Measurements from ENCODE around the gene PRR23E.

The PRR23E gene

DNA sequence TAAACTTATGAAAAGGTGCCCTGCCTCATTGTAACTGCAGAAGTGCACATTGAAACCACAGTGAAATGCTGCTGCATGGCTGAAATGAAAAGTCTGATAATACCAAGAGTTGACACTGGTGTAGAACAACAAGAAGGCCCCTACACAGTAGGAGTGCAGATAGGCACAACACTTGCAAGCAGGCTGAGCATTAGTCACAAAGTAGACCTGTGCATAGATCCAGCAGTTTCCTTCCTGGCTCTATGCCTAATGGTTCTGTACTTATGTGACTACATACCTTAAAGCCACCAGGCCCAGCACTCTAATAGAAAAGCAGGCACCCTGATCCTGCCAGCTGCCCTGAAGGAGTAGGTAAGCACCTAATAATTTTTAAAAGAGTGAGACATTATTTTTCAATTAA is 41.8 kb downstream of the PRR23E start:
- no peak for DNase-seq

DNA sequence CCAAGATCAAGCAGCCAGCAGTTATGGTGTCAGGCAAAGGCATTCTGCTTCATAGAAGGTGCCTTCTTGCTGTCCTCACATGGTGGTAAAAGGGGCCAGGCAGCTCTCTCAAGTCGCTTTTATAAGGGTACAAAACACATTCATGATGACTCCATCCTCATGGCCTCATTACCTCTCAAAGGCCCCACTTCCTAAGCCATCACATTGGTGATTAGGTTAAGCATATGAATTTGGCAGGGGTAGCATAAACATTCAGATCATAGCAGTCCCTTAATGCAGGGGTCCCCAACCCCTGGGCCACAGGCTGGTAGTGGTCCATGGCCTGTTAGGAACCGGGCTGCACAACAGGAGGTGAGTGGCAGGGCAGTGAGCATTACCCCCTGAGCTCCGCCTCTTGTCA is 42.8 kb downstream of the PRR23E start:
- no peak for DNase-seq

DNA sequence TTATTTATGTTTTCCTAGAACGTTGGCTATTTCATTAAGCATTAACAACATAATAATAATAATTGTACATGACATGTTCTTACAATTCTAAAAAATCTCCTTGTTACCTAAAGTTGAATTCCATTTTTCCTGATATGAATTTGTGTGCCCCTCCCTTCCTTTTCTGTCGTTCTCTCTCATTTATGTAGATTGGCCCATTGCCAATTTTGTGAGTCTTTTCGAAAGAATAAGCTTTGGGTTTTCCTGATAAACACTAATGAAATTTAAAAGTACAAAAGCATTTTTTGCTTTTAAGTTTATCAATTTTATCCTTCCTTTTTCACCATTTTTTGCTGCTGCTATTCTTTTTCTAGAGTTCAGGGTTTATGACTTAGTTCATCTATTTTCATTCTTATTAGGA is 44.9 kb downstream of the PRR23E start:
- DNase-seq: no peak

DNA sequence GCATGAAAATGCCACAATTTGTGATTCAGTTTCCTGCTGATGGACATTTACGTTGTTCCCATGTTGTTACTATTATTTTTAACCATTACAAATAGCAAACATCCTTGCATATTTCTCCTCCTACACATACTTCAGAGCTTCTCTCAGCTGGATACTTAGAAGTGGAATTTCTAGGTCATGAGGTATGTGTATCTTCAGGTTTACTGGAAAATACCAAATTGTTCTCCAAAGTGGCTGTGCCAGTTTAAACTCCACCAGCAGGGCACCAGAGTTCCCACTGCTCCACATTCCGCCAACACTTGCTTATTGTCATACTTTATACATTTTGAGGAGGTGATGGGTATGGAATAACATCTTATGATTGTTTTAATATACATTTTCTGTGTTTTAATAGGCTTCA is 45.7 kb downstream of the PRR23E start:
- no peak for DNase-seq

DNA sequence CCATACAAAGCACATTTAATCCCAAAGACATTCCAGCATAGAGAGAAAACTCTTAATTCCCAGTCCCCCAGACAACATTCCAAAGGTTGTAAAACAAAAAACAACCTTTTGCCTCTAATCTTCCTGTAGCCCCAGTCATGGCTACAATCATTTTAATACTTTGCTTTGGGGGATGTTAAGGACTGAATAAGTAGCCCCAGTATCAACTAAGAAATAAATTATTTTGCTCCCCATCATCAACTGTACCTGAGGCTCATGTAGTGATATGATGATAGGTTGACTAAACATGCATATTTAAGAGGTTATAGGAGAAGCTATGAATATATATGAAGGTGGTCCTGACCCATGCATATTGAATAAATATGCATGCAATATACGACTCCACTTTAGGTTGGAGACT is 54.4 kb downstream of the PRR23E start:
- no peak for DNase-seq
